HCT116 (cell line): Measurements from ENCODE around the gene PDE4B. TPM values are rescaled to one million over a fixed set of nuclear protein-coding genes. Genes with fewer than 3 reads are reported as not detected.

Experiments used
- ATAC-seq: fragments of 200-7000 bp; cut with Tn5 transposase; 2 replicates; pipeline ENCODE4 v1.9.1; 2020; ENCODE audit warnings: mild to moderate bottlenecking, moderate library complexity
- BruUV-seq: library from RNA; stranded (reverse); fragments of 400-500 nt; replicated peaks from 2 replicates; lab custom pipeline; 2021; lab: Mats Ljungman, UMichigan
- CTCF ChIA-PET: fragments of 300-600 bp; sonication (Branson Sonifier 250); formaldehyde crosslinking; loops from one replicate; lab custom pipeline; 2021; ENCODE audit warnings: antibody characterized with exemption; lab: Charles Lee
- POLR2A ChIA-PET: fragments of 300-600, 350-600 bp; sonication (Branson Sonifier 250); formaldehyde crosslinking; loops from one replicate; lab custom pipeline; 2021; ENCODE audit warnings: antibody characterized with exemption; lab: Charles Lee
- RAD21 ChIA-PET, 2 experiments: fragments of 300-600 bp; sonication (Branson Sonifier 250); formaldehyde crosslinking; loops; one replicate each; lab custom pipeline; 2023; ENCODE audit warnings: low total read pairs in 2 of 2; ENCODE audit not compliant: uncharacterized antibody in 2 of 2, unreplicated experiment in 2 of 2, low non-redundant PET in 1 of 2; lab: Charles Lee
- DNase-seq: peaks from one replicate; pipeline ENCODE4 v3.0.0-alpha.2; 2010; ENCODE audit warnings: low read depth, low spot score
- H2AFZ ChIP-seq: fragments of 200-600 bp; shearing (Covaris generic), sonication (generic); 2 replicates; pipeline ENCODE4 v1.6.1; 2017; ENCODE audit warnings: low read depth, mixed run types, mixed read lengths, antibody characterized with exemption, low read length; ENCODE audit not compliant: poor library complexity, severe bottlenecking
- H3K27ac ChIP-seq: 2 replicates; pipeline ENCODE4 v1.5.1; 2012; ENCODE audit warnings: low read depth, low read length
- H3K27me3 ChIP-seq: fragments of 200-600 bp; sonication (generic); 2 replicates; pipeline ENCODE4 v1.6.1; 2016; ENCODE audit warnings: mixed run types, low read length, mixed read lengths; ENCODE audit not compliant: insufficient read depth
- H3K36me3 ChIP-seq, 2 experiments: fragments of 200-500 bp in 1 of 2; fragments of 200-600 bp in 1 of 2; sonication (Bioruptor generic) in 1 of 2; sonication (generic) in 1 of 2; 2 replicates each; pipeline versions ENCODE4 v1.5.1 to v1.6.1; 2014 to 2016; ENCODE audit warnings: low read length in 2 of 2, inconsistent platforms in 1 of 2, mixed read lengths in 1 of 2, mixed run types in 1 of 2; ENCODE audit not compliant: insufficient read depth in 2 of 2, control insufficient read depth in 1 of 2
- H3K4me1 ChIP-seq, 2 experiments: fragments of 200-600 bp in 1 of 2; sonication (generic) in 1 of 2; 2 replicates each; pipeline versions ENCODE4 v1.5.1 to v1.6.1; 2012 to 2017; ENCODE audit warnings: low read length in 2 of 2, inconsistent platforms in 1 of 2, mild to moderate bottlenecking in 1 of 2, mixed read lengths in 1 of 2, mixed run types in 1 of 2, moderate library complexity in 1 of 2; ENCODE audit not compliant: insufficient read depth in 2 of 2, control insufficient read depth in 1 of 2
- H3K4me2 ChIP-seq: fragments of 200-600 bp; sonication (generic); 2 replicates; pipeline ENCODE4 v1.6.1; 2017; ENCODE audit warnings: mixed run types, low read length, mixed read lengths
- H3K4me3 ChIP-seq, 2 experiments: fragments of 200-600 bp in 1 of 2; sonication (generic) in 1 of 2; replicated peaks in 1 of 2; 2 replicates each; pipeline ENCODE4 v1.5.1; 2011 to 2016; ENCODE audit warnings: low read length in 2 of 2, control low read depth in 1 of 2, low read depth in 1 of 2, mild to moderate bottlenecking in 1 of 2, mixed read lengths in 1 of 2, mixed run types in 1 of 2
- H3K79me2 ChIP-seq: fragments of 200-600 bp; sonication (generic); 2 replicates; pipeline ENCODE4 v1.6.1; 2017; ENCODE audit warnings: mild to moderate bottlenecking, mixed run types, low read length, moderate library complexity, mixed read lengths; ENCODE audit not compliant: insufficient read depth
- H3K9ac ChIP-seq: fragments of 200-600 bp; sonication (generic); 2 replicates; pipeline ENCODE4 v1.6.1; 2016; ENCODE audit warnings: low read length, mixed read lengths
- H3K9me2 ChIP-seq: fragments of 200-600 bp; sonication (generic), shearing (Covaris generic); 2 replicates; pipeline ENCODE4 v1.6.1; 2017; ENCODE audit warnings: mixed run types, mild to moderate bottlenecking, moderate library complexity; ENCODE audit not compliant: insufficient read depth
- H3K9me3 ChIP-seq, 2 experiments: fragments of 200-500 bp in 1 of 2; fragments of 200-600 bp in 1 of 2; sonication (Bioruptor generic) in 1 of 2; sonication (generic) in 1 of 2; 2 replicates each; pipeline ENCODE4 v1.6.1; 2014 to 2017; ENCODE audit warnings: low read length in 2 of 2, mixed read lengths in 2 of 2, inconsistent platforms in 1 of 2, low read depth in 1 of 2, mild to moderate bottlenecking in 1 of 2, mixed run types in 1 of 2, moderate library complexity in 1 of 2; ENCODE audit not compliant: control insufficient read depth in 1 of 2, insufficient read depth in 1 of 2
- H4K20me1 ChIP-seq: fragments of 200-600 bp; sonication (generic), shearing (Covaris generic); 2 replicates; pipeline ENCODE4 v1.6.1; 2017; ENCODE audit warnings: mixed run types, mild to moderate bottlenecking, moderate library complexity; ENCODE audit not compliant: insufficient read depth
- CEBPB ChIP-seq: IDR thresholded peaks from 2 replicates; pipeline ENCODE4 v1.6.1; 2012; ENCODE audit warnings: low read depth
- EGR1 ChIP-seq: IDR thresholded peaks from 2 replicates; pipeline ENCODE4 v1.6.1; 2012; ENCODE audit warnings: low read depth
- ELF1 ChIP-seq: IDR thresholded peaks from 2 replicates; pipeline ENCODE4 v1.6.1; 2012; ENCODE audit warnings: low read depth, borderline replicate concordance
- SP1 ChIP-seq: IDR thresholded peaks from 2 replicates; pipeline ENCODE4 v1.6.1; 2012; ENCODE audit warnings: low read depth
- intact Hi-C: fragments of 100-400 bp; cut with micrococcal nuclease; formaldehyde crosslinking; loops from 2 replicates; pipeline ENCODE4 v1.10.0; 2022
- total RNA-seq: library from RNA; stranded (reverse); gene quantifications from one replicate; pipeline ENCODE4 v1.2.1, GENCODE V29; 2021; ENCODE audit not compliant: unreplicated experiment

The PDE4B gene
- total RNA-seq, 1 experiment from 2014 or later, result 76.9 TPM

- Histone ChIP-seq H4K20me1 (no peaks in the 10 kb centered on the region), H3K9me2 (no peaks in the 10 kb centered on the region), H3K9me3 (no peaks in the 10 kb centered on the region), H3K4me2 (peak overlapping the region; percentile 38), H2AFZ (no peak overlapping the region), H3K4me3 (no peak overlapping the region), H3K9ac (peak overlapping the region; percentile 37), H3K27me3 (no peaks in the 10 kb centered on the region), H3K79me2 (peaks cover 16% of the 10 kb centered on the region)
- ChIA-PET POLR2A (interaction anchor here (0.9 to 2.1 kb wide), 3 partner anchors 12 to 30 kb away, joined by 3 to 6 read pairs (median 4); no protein-coding TSS in a partner anchor), CTCF (no interaction called here)
- no TSS peak for BruUV-seq
- no peak for ATAC-seq
- TF ChIP-seq EGR1, result no peak
- no peak for TF ChIP-seq ELF1
- TF ChIP-seq CEBPB, result 0 out of 2 replicates have a peak, but pooled peaks have one; percentile 10
- TF ChIP-seq, all 23 proteins: peak for 1
- DNase-seq, result no peak
- Histone ChIP-seq H3K4me1 (peaks cover 68 to 92% of the 10 kb centered on the region in 2 experiments), H3K36me3 (no peaks in the 10 kb centered on the region), H3K27ac (peak overlapping the region; percentile 76)
- RAD21 ChIA-PET, result no interaction called here
- intact Hi-C loops, result no loop called here
These were observed 534.2 kb downstream of the PDE4B start for GRCh38 chr1:66326867-66327266.

DNA sequence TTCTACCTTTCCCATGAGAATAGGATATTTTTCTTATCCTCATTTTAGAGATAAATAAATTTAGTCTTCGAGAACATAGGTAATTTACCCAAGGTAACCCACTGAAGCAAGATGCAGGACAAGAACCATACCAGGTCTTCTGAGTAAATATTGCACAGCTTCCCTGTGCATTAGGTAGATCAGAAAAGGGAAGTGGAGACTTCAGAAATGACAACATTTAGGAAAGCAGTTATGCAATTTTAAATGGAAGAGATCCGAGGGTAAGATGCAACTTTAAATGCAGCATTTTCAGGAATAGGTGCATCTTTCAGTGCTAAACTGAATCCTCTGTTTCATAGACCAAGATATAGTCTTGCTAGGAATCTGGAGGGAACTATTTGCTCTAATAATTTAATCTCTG, 534.9 kb downstream of the PDE4B start:
- no peak for ATAC-seq
- DNase-seq, result no peak
- Histone ChIP-seq H3K36me3 (no peaks in the 10 kb centered on the region), H3K9ac (peak overlapping the region; percentile 37; the same call in 1 of the 2 replicates), H3K4me1 (peaks cover 68 to 94% of the 10 kb centered on the region in 2 experiments), H3K4me3 (no peak overlapping the region), H3K9me3 (no peaks in the 10 kb centered on the region), H2AFZ (no peak overlapping the region), H3K27ac (peak overlapping the region; percentile 76; the same call in 1 of the 2 replicates), H4K20me1 (no peaks in the 10 kb centered on the region), H3K79me2 (peaks cover 23% of the 10 kb centered on the region)
- intact Hi-C loops, result no loop called here
- CTCF ChIA-PET, result no interaction called here
- RAD21 ChIA-PET, result no interaction called here
- POLR2A ChIA-PET, result interaction anchor here (0.9 kb wide), 1 partner anchor 14 kb away, joined by 3 read pairs; no protein-coding TSS in a partner anchor
- no TSS peak for BruUV-seq
- TF ChIP-seq SP1 (no peak), CEBPB (0 out of 2 replicates have a peak, but pooled peaks have one; percentile 20)
- TF ChIP-seq, all 23 proteins: peak for 1
- Histone ChIP-seq H3K4me2 (peak overlapping the region; percentile 38; the same call in 1 of the 2 replicates), H3K27me3 (no peaks in the 10 kb centered on the region), H3K9me2 (no peaks in the 10 kb centered on the region)
